ENCODE data around the gene HYCC2. TPM values are rescaled to one million over a fixed set of nuclear protein-coding genes. Genes with fewer than 3 reads are reported as not detected.

HYCC2 gene
- total RNA-seq, 1 experiment from 2014 or later, result 13.3 TPM

DNA sequence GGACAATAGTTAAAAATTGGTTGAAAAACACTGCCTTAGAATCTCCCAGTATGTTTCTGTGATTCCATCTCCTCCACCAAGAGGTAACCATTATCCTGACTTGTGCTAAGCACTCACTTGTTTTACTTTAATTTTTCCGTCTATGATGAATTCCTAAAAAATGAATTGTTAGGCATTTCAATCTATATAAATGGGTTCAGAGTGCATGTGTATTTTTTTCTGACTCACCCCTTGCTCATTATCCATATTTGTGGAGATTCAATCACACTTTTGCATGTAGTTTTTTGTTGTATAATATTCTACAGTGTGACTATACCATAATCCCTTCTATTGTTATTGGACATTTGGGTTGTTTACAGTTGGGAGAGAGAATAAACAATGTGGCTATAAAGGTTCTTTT is 1.6 kb upstream of the HYCC2 start:
- Mint-ChIP-seq H3K4me1 (peaks cover 13 to 28% of the 10 kb centered on the region in 2 experiments), H3K9me3 (no peaks in the 10 kb centered on the region; a peak in 1 of 5 replicates), H3K36me3 (ENCODE audit: insufficient read depth in 1 of 3, low read depth in 3 of 3) (no peaks in the 10 kb centered on the region), H3K27me3 (ENCODE audit: low read depth) (peaks cover 1% of the 10 kb centered on the region; the same call in 1 of the 2 replicates), H3K27ac (no peak overlapping the region), H3K4me3 (peak overlapping the region; percentile 90 to 96)
- no peak overlapping the region for H3K27ac ChIP-seq (ENCODE audit: insufficient read length, low read depth, low read length)
- H3K14ac ChIP-seq (ENCODE audit: insufficient read depth, low read length), result no peak overlapping the region
- H2BK15ac ChIP-seq (ENCODE audit: low read depth, low read length), result no peak overlapping the region
- H3K56ac ChIP-seq (ENCODE audit: insufficient read length, low read depth, low read length), result no peak overlapping the region
- no peak overlapping the region for H2BK20ac ChIP-seq (ENCODE audit: low read depth, low read length, poor library complexity, severe bottlenecking)
- H2AK5ac ChIP-seq (ENCODE audit: insufficient read length, low read length), result no peak overlapping the region
- TF ChIP-seq, protein P1, sequence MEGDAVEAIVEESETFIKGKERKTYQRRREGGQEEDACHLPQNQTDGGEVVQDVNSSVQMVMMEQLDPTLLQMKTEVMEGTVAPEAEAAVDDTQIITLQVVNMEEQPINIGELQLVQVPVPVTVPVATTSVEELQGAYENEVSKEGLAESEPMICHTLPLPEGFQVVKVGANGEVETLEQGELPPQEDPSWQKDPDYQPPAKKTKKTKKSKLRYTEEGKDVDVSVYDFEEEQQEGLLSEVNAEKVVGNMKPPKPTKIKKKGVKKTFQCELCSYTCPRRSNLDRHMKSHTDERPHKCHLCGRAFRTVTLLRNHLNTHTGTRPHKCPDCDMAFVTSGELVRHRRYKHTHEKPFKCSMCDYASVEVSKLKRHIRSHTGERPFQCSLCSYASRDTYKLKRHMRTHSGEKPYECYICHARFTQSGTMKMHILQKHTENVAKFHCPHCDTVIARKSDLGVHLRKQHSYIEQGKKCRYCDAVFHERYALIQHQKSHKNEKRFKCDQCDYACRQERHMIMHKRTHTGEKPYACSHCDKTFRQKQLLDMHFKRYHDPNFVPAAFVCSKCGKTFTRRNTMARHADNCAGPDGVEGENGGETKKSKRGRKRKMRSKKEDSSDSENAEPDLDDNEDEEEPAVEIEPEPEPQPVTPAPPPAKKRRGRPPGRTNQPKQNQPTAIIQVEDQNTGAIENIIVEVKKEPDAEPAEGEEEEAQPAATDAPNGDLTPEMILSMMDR (conservative IDR thresholded peaks at IDR 0.05), result no peak
- no peak overlapping the region for H3K9ac ChIP-seq (ENCODE audit: extremely low read depth, insufficient read length, low read length)
- H3K9me3 ChIP-seq (ENCODE audit: control insufficient read depth, low read depth, low read length), result no peaks in the 10 kb centered on the region
- H2BK5ac ChIP-seq (ENCODE audit: insufficient read length, low read length), result no peak overlapping the region
- H2BK12ac ChIP-seq (ENCODE audit: insufficient read length, low read depth, low read length), result no peak overlapping the region
- H3K79me1 ChIP-seq (ENCODE audit: insufficient read depth, low read depth, low read length, poor library complexity, severe bottlenecking), result no peaks in the 10 kb centered on the region
- no peaks in the 10 kb centered on the region for H4K20me1 ChIP-seq (ENCODE audit: control insufficient read depth, insufficient read depth, insufficient read length)
- H3K23ac ChIP-seq (ENCODE audit: insufficient read length, low read depth, low read length), result no peak overlapping the region
- no peaks in the 10 kb centered on the region for H3K4me1 ChIP-seq (ENCODE audit: insufficient read depth, low read length)
- no peak overlapping the region for H3T11ph ChIP-seq (ENCODE audit: low read length)
- no peaks in the 10 kb centered on the region for H3K27me3 ChIP-seq (ENCODE audit: insufficient read depth, low read length)
- no peak overlapping the region for H4K91ac ChIP-seq (ENCODE audit: insufficient read length, low read depth, low read length)
- no peak overlapping the region for H4K8ac ChIP-seq (replicated peaks; ENCODE audit: insufficient read length, low read depth, low read length)
- H2BK120ac ChIP-seq (ENCODE audit: low read depth, low read length, poor library complexity, severe bottlenecking), result no peak overlapping the region
- no CpG with 5 or more reads among the region's 1 CpG for WGBS (ENCODE audit: extremely low coverage, insufficient read length, low lambda C conversion rate)
- no peak overlapping the region for H4K5ac ChIP-seq (ENCODE audit: insufficient read length, low read depth, low read length)
- peaks cover 3% of the 10 kb centered on the region; the same call in 1 of the 2 replicates for H3K79me2 ChIP-seq (ENCODE audit: insufficient read depth, low read length)
- no peak overlapping the region for H3K18ac ChIP-seq (ENCODE audit: insufficient read length, low read depth, low read length)
- H2AFZ ChIP-seq (ENCODE audit: low read length), result no peak overlapping the region
- H3K4me2 ChIP-seq (ENCODE audit: insufficient read depth, insufficient read length, low read length), result no peak overlapping the region
- no peak for DNase-seq
- H3K23me2 ChIP-seq (ENCODE audit: insufficient read length, low read depth, low read length, poor library complexity, severe bottlenecking), result peaks cover 5% of the 10 kb centered on the region
- no peak overlapping the region for H3K4ac ChIP-seq (ENCODE audit: low read depth, low read length)
